ENCODE results near the gene IGF2R. TPM values are rescaled to one million over a fixed set of nuclear protein-coding genes. Genes with fewer than 3 reads are reported as not detected.

Gene IGF2R
- total RNA-seq, 1 experiment from 2014 or later: 75.3 TPM

DNA sequence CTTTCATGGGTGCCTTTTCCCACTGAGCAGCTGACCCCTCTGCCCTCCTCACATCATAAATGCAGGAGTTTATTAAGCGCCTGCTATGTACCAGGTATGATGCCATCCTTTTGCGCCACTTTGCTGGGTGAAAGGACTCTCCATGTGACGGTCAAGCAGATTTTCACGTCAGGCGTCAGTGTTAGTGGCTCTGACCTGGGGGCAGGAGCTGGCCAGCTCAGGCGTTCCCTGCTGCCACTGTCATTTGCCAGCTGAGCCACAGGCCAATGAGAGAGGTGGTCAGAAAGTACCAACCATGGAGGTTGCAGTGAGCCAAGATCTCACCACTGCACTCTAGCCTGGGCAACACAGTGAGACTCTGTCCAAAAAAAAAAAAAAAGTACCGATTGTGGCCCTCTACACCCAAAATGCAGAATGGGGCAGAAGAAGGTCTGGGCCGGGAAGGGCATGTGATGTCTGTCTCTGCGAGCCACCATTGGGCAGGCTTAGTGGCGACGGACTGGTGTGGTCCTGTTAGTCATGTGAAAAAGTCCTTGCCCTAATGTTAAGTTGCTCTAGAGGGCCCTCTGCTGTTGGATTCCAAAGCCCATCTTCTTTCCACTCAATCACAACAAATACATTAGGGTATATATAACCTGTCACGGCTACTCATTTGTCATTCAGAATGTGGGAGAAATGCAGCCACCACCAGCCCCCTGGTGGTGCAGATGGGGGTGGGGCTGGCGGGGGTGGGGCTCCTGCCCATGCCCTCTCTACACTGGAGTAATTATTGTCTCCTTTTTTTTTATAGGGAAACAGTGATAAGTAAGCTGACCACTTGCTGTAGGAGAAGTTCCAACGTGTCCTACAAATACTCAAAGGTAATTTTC is 134.3 kb downstream of the IGF2R start:
- Mint-ChIP-seq H3K27ac (no peak overlapping the region), H3K4me1 (no peaks in the 10 kb centered on the region), H3K36me3 (peaks cover 43% of the 10 kb centered on the region), H3K27me3 (ENCODE audit: low read depth) (no peaks in the 10 kb centered on the region), H3K4me3 (no peak overlapping the region), H3K9me3 (no peaks in the 10 kb centered on the region)
- DNase-seq (ENCODE audit: low spot score) (peak; percentile 55), ATAC-seq (peak; percentile 89)
- POLR2A ChIA-PET: no interaction called here
- CTCF ChIA-PET: interaction anchor here (0.6 to 1.6 kb wide), 3 partner anchors 15 to 353 kb away, joined by 3 to 8 read pairs (median 4); no protein-coding TSS in a partner anchor
- TF ChIP-seq, protein P1, sequence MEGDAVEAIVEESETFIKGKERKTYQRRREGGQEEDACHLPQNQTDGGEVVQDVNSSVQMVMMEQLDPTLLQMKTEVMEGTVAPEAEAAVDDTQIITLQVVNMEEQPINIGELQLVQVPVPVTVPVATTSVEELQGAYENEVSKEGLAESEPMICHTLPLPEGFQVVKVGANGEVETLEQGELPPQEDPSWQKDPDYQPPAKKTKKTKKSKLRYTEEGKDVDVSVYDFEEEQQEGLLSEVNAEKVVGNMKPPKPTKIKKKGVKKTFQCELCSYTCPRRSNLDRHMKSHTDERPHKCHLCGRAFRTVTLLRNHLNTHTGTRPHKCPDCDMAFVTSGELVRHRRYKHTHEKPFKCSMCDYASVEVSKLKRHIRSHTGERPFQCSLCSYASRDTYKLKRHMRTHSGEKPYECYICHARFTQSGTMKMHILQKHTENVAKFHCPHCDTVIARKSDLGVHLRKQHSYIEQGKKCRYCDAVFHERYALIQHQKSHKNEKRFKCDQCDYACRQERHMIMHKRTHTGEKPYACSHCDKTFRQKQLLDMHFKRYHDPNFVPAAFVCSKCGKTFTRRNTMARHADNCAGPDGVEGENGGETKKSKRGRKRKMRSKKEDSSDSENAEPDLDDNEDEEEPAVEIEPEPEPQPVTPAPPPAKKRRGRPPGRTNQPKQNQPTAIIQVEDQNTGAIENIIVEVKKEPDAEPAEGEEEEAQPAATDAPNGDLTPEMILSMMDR (IDR thresholded peaks at IDR 0.05): peak; percentile 21; the same call in 1 of the 2 replicates
- TF ChIP-seq ZNF121 (CRISPR knock-in tag; IDR thresholded peaks at IDR 0.05): 0 out of 2 replicates have a peak, but pooled peaks have one; percentile 16
- TF ChIP-seq, protein P2, sequence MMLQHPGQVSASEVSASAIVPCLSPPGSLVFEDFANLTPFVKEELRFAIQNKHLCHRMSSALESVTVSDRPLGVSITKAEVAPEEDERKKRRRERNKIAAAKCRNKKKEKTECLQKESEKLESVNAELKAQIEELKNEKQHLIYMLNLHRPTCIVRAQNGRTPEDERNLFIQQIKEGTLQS (CRISPR knock-in tag; conservative IDR thresholded peaks at IDR 0.05): no peak

DNA sequence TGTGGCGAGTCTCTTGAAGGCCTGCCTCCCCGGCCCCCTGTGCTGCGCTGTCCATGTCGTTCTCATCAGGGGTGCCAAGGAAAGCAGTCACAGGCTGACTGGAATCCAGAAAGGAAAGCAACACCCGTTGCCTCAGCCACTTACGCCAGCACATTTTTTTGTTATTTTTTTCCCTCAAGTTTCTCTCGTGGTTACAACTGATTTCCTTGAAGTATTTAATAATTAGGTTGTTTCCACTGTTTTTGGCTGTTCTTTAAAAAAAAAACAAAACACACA is 134.9 kb downstream of the IGF2R start:
- no peak overlapping the region for H3K27ac Mint-ChIP-seq
- no peaks in the 10 kb centered on the region for H3K9me3 Mint-ChIP-seq
- H3K36me3 Mint-ChIP-seq: peaks cover 37% of the 10 kb centered on the region
- CTCF ChIA-PET: interaction anchor here (0.6 to 1.6 kb wide), 2 partner anchors 240 to 352 kb away, joined by 3 to 4 read pairs; no protein-coding TSS in a partner anchor
- POLR2A ChIA-PET: no interaction called here
- TF ChIP-seq NR2C2 (CRISPR knock-in tag; IDR thresholded peaks at IDR 0.05) (no peak), HMGA2 (CRISPR knock-in tag; IDR thresholded peaks at IDR 0.05) (no peak), GRHL2 (CRISPR knock-in tag; IDR thresholded peaks at IDR 0.05; ENCODE audit: insufficient replicate concordance, severe bottlenecking) (no peak), ZNF263 (CRISPR knock-in tag; IDR thresholded peaks at IDR 0.05; ENCODE audit: low read depth) (no peak)
- TF ChIP-seq, protein P3, sequence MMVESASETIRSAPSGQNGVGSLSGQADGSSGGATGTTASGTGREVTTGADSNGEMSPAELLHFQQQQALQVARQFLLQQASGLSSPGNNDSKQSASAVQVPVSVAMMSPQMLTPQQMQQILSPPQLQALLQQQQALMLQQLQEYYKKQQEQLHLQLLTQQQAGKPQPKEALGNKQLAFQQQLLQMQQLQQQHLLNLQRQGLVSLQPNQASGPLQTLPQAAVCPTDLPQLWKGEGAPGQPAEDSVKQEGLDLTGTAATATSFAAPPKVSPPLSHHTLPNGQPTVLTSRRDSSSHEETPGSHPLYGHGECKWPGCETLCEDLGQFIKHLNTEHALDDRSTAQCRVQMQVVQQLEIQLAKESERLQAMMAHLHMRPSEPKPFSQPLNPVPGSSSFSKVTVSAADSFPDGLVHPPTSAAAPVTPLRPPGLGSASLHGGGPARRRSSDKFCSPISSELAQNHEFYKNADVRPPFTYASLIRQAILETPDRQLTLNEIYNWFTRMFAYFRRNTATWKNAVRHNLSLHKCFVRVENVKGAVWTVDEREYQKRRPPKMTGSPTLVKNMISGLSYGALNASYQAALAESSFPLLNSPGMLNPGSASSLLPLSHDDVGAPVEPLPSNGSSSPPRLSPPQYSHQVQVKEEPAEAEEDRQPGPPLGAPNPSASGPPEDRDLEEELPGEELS (CRISPR knock-in tag; IDR thresholded peaks at IDR 0.05): no peak
- TF ChIP-seq, protein P4, sequence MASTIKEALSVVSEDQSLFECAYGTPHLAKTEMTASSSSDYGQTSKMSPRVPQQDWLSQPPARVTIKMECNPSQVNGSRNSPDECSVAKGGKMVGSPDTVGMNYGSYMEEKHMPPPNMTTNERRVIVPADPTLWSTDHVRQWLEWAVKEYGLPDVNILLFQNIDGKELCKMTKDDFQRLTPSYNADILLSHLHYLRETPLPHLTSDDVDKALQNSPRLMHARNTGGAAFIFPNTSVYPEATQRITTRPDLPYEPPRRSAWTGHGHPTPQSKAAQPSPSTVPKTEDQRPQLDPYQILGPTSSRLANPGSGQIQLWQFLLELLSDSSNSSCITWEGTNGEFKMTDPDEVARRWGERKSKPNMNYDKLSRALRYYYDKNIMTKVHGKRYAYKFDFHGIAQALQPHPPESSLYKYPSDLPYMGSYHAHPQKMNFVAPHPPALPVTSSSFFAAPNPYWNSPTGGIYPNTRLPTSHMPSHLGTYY (CRISPR knock-in tag; IDR thresholded peaks at IDR 0.05): no peak
- TF ChIP-seq, protein P5, sequence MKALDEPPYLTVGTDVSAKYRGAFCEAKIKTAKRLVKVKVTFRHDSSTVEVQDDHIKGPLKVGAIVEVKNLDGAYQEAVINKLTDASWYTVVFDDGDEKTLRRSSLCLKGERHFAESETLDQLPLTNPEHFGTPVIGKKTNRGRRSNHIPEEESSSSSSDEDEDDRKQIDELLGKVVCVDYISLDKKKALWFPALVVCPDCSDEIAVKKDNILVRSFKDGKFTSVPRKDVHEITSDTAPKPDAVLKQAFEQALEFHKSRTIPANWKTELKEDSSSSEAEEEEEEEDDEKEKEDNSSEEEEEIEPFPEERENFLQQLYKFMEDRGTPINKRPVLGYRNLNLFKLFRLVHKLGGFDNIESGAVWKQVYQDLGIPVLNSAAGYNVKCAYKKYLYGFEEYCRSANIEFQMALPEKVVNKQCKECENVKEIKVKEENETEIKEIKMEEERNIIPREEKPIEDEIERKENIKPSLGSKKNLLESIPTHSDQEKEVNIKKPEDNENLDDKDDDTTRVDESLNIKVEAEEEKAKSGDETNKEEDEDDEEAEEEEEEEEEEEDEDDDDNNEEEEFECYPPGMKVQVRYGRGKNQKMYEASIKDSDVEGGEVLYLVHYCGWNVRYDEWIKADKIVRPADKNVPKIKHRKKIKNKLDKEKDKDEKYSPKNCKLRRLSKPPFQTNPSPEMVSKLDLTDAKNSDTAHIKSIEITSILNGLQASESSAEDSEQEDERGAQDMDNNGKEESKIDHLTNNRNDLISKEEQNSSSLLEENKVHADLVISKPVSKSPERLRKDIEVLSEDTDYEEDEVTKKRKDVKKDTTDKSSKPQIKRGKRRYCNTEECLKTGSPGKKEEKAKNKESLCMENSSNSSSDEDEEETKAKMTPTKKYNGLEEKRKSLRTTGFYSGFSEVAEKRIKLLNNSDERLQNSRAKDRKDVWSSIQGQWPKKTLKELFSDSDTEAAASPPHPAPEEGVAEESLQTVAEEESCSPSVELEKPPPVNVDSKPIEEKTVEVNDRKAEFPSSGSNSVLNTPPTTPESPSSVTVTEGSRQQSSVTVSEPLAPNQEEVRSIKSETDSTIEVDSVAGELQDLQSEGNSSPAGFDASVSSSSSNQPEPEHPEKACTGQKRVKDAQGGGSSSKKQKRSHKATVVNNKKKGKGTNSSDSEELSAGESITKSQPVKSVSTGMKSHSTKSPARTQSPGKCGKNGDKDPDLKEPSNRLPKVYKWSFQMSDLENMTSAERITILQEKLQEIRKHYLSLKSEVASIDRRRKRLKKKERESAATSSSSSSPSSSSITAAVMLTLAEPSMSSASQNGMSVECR (CRISPR knock-in tag; IDR thresholded peaks at IDR 0.05; ENCODE audit: borderline replicate concordance): no peak
- H3K27me3 Mint-ChIP-seq (ENCODE audit: low read depth): no peaks in the 10 kb centered on the region
- ATAC-seq (no peak), DNase-seq (ENCODE audit: low spot score) (no peak)
- H3K4me3 Mint-ChIP-seq: no peak overlapping the region
- no peaks in the 10 kb centered on the region for H3K4me1 Mint-ChIP-seq
